Memory B cell (primary cell): Measurements from ENCODE around the gene SLC6A5.

Experiments used
- ATAC-seq: fragments of 150-1000 bp; cut with Tn5 transposase; 2 replicates; pipeline ENCODE4 v1.10.0; 2021; ENCODE audit warnings: low read depth, mild to moderate bottlenecking, moderate library complexity
- DNase-seq, 2 donors: peaks; one replicate each; pipeline ENCODE4 v3.0.0; 2022; ENCODE audit warnings: low spot score in 2 of 2
- H3K27ac Mint-ChIP-seq: one replicate; pipeline ENCODE4 v1.8.0; 2022; ENCODE audit warnings: mild to moderate bottlenecking, moderate library complexity, mixed read lengths
- H3K27me3 Mint-ChIP-seq: one replicate; pipeline ENCODE4 v1.8.0; 2022; ENCODE audit warnings: mixed read lengths
- H3K36me3 Mint-ChIP-seq: one replicate; pipeline ENCODE4 v1.8.0; 2022; ENCODE audit warnings: mild to moderate bottlenecking, mixed read lengths
- H3K4me1 Mint-ChIP-seq: one replicate; pipeline ENCODE4 v1.8.0; 2022; ENCODE audit warnings: mixed read lengths
- H3K4me3 Mint-ChIP-seq: one replicate; pipeline ENCODE4 v1.8.0; 2022; ENCODE audit warnings: mild to moderate bottlenecking, moderate library complexity, mixed read lengths
- H3K9me3 Mint-ChIP-seq: one replicate; pipeline ENCODE4 v1.8.0; 2022; ENCODE audit warnings: mixed read lengths

SLC6A5 gene

GRCh38 chr11:20604295-20604803 lies 4.9 kb downstream of the SLC6A5 start:
- Mint-ChIP-seq H3K27ac (no peak overlapping the region), H3K4me1 (peaks cover 3% of the 10 kb centered on the region), H3K36me3 (no peaks in the 10 kb centered on the region), H3K27me3 (peaks cover 32% of the 10 kb centered on the region), H3K4me3 (no peak overlapping the region), H3K9me3 (peaks cover 4% of the 10 kb centered on the region)
- DNase-seq (no peak), ATAC-seq (no peak)

GRCh38 chr11:20604864-20605601 lies 5.6 kb downstream of the SLC6A5 start:
- Mint-ChIP-seq H3K36me3 (no peaks in the 10 kb centered on the region), H3K9me3 (peaks cover 2% of the 10 kb centered on the region), H3K4me1 (peaks cover 4% of the 10 kb centered on the region), H3K27me3 (peaks cover 27% of the 10 kb centered on the region), H3K27ac (no peak overlapping the region), H3K4me3 (no peak overlapping the region)
- DNase-seq: no peak
- no peak for ATAC-seq

GRCh38 chr11:20605602-20606091 lies 6.2 kb downstream of the SLC6A5 start:
- peaks cover 29% of the 10 kb centered on the region for H3K27me3 Mint-ChIP-seq
- peaks cover 9% of the 10 kb centered on the region for H3K4me1 Mint-ChIP-seq
- no peaks in the 10 kb centered on the region for H3K36me3 Mint-ChIP-seq
- H3K4me3 Mint-ChIP-seq: no peak overlapping the region
- ATAC-seq: no peak
- DNase-seq: no peak
- H3K9me3 Mint-ChIP-seq: no peaks in the 10 kb centered on the region
- no peak overlapping the region for H3K27ac Mint-ChIP-seq

- DNase-seq (no peak), ATAC-seq (no peak)
- Mint-ChIP-seq H3K9me3 (no peaks in the 10 kb centered on the region), H3K36me3 (no peaks in the 10 kb centered on the region), H3K4me1 (peaks cover 9% of the 10 kb centered on the region), H3K27ac (no peak overlapping the region), H3K27me3 (peaks cover 25% of the 10 kb centered on the region), H3K4me3 (no peak overlapping the region)
Measured at GRCh38 chr11:20608934-20609333, 9.5 kb downstream of the SLC6A5 start.

- Mint-ChIP-seq H3K36me3 (no peaks in the 10 kb centered on the region), H3K27ac (no peak overlapping the region), H3K4me3 (peak overlapping the region; percentile 75), H3K9me3 (no peaks in the 10 kb centered on the region), H3K4me1 (peaks cover 9% of the 10 kb centered on the region), H3K27me3 (peaks cover 25% of the 10 kb centered on the region)
- ATAC-seq (peak; percentile 63), DNase-seq (peak; percentile 18 to 48)
Measured at GRCh38 chr11:20609727-20610707, 10.6 kb downstream of the SLC6A5 start.

- no peaks in the 10 kb centered on the region for H3K36me3 Mint-ChIP-seq
- ATAC-seq (no peak), DNase-seq (no peak)
- H3K9me3 Mint-ChIP-seq: no peaks in the 10 kb centered on the region
- H3K4me3 Mint-ChIP-seq: no peak overlapping the region
- peaks cover 9% of the 10 kb centered on the region for H3K4me1 Mint-ChIP-seq
- peaks cover 22% of the 10 kb centered on the region for H3K27me3 Mint-ChIP-seq
- H3K27ac Mint-ChIP-seq: no peak overlapping the region
Measured at GRCh38 chr11:20610825-20611224, 11.4 kb downstream of the SLC6A5 start.

GRCh38 chr11:20611445-20611844 lies 12.0 kb downstream of the SLC6A5 start:
- peaks cover 9% of the 10 kb centered on the region for H3K4me1 Mint-ChIP-seq
- H3K4me3 Mint-ChIP-seq: no peak overlapping the region
- DNase-seq (no peak), ATAC-seq (no peak)
- no peaks in the 10 kb centered on the region for H3K9me3 Mint-ChIP-seq
- H3K27ac Mint-ChIP-seq: no peak overlapping the region
- H3K36me3 Mint-ChIP-seq: no peaks in the 10 kb centered on the region
- H3K27me3 Mint-ChIP-seq: peaks cover 17% of the 10 kb centered on the region

GRCh38 chr11:20611892-20612291 lies 12.5 kb downstream of the SLC6A5 start:
- H3K27ac Mint-ChIP-seq: no peak overlapping the region
- H3K9me3 Mint-ChIP-seq: no peaks in the 10 kb centered on the region
- no peak overlapping the region for H3K4me3 Mint-ChIP-seq
- H3K27me3 Mint-ChIP-seq: peaks cover 16% of the 10 kb centered on the region
- DNase-seq (no peak), ATAC-seq (no peak)
- H3K4me1 Mint-ChIP-seq: peaks cover 9% of the 10 kb centered on the region
- H3K36me3 Mint-ChIP-seq: no peaks in the 10 kb centered on the region

- peaks cover 13% of the 10 kb centered on the region for H3K27me3 Mint-ChIP-seq
- H3K9me3 Mint-ChIP-seq: no peaks in the 10 kb centered on the region
Measured at GRCh38 chr11:20612416-20612815, 13.0 kb downstream of the SLC6A5 start.

GRCh38 chr11:20616920-20617319 lies 17.5 kb downstream of the SLC6A5 start:
- ATAC-seq (no peak), DNase-seq (no peak)
- H3K27ac Mint-ChIP-seq: no peak overlapping the region
- H3K9me3 Mint-ChIP-seq: no peaks in the 10 kb centered on the region
- no peak overlapping the region for H3K4me3 Mint-ChIP-seq
- H3K27me3 Mint-ChIP-seq: peaks cover 6% of the 10 kb centered on the region
- no peaks in the 10 kb centered on the region for H3K4me1 Mint-ChIP-seq
- no peaks in the 10 kb centered on the region for H3K36me3 Mint-ChIP-seq

More at GRCh38 chr11:20612416-20612815, 13.0 kb downstream of the SLC6A5 start:
- no peak overlapping the region for H3K27ac Mint-ChIP-seq
- H3K4me3 Mint-ChIP-seq: no peak overlapping the region
- DNase-seq (no peak), ATAC-seq (no peak)
- H3K4me1 Mint-ChIP-seq: peaks cover 9% of the 10 kb centered on the region
- H3K36me3 Mint-ChIP-seq: no peaks in the 10 kb centered on the region

GRCh38 chr11:20617346-20618005 lies 18.1 kb downstream of the SLC6A5 start:
- no peak for DNase-seq
- no peak overlapping the region for H3K27ac Mint-ChIP-seq
- no peaks in the 10 kb centered on the region for H3K36me3 Mint-ChIP-seq
- no peaks in the 10 kb centered on the region for H3K4me1 Mint-ChIP-seq
- no peak for ATAC-seq
- no peak overlapping the region for H3K4me3 Mint-ChIP-seq
- H3K27me3 Mint-ChIP-seq: peaks cover 3% of the 10 kb centered on the region
- no peaks in the 10 kb centered on the region for H3K9me3 Mint-ChIP-seq

- ATAC-seq (no peak), DNase-seq (no peak)
- H3K4me1 Mint-ChIP-seq: no peaks in the 10 kb centered on the region
- no peak overlapping the region for H3K27ac Mint-ChIP-seq
- peaks cover 3% of the 10 kb centered on the region for H3K27me3 Mint-ChIP-seq
- no peak overlapping the region for H3K4me3 Mint-ChIP-seq
- H3K9me3 Mint-ChIP-seq: no peaks in the 10 kb centered on the region
- no peaks in the 10 kb centered on the region for H3K36me3 Mint-ChIP-seq
Measured at GRCh38 chr11:20618083-20618482, 18.7 kb downstream of the SLC6A5 start.

- H3K9me3 Mint-ChIP-seq: no peaks in the 10 kb centered on the region
- ATAC-seq (no peak), DNase-seq (no peak)
Measured at GRCh38 chr11:20620988-20621387, 21.6 kb downstream of the SLC6A5 start.

More at GRCh38 chr11:20620988-20621387, 21.6 kb downstream of the SLC6A5 start:
- peaks cover 3% of the 10 kb centered on the region for H3K27me3 Mint-ChIP-seq
- no peaks in the 10 kb centered on the region for H3K36me3 Mint-ChIP-seq
- H3K27ac Mint-ChIP-seq: no peak overlapping the region
- peaks cover 5% of the 10 kb centered on the region for H3K4me1 Mint-ChIP-seq
- no peak overlapping the region for H3K4me3 Mint-ChIP-seq
